Stimulated activated CD4-positive, alpha-beta T cell treated with anti-CD3 and anti-CD28 coated beads, Interleukin-2, amount 100 ng/mL, for 24 hours (primary cell): Measurements from ENCODE around the gene LRMDA.
"Not testable (repeated sequence)": the region's sequence is repeated elsewhere in the genome, so short reads cannot be mapped to it uniquely, and the experiment has no call there.

Experiments
- DNase-seq, 2 donors: peaks; one replicate each; pipeline ENCODE4 v3.0.0-alpha.2; 2020

Gene LRMDA

GRCh38 chr10:76037531-76038155 is 606.2 kb downstream of the LRMDA start:
- DNase-seq: no peak

DNA sequence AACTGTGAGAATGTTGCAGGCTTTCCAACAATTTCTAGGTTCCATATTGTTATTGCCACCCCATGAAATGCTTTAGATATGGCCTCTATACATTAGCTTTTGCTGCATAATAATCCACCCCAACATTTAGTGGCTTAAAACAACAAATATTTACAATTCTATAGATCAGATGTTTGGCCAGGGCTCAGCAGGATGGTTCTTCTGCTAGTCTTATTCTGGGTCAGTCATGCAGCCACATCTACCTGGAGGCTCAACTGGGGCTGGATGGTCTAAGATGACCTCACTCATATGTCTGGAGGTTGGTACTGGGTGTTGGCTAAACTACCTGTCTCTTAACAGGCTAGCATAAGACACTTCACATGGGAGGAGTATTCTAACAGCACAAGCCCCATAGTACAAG is 607.3 kb downstream of the LRMDA start:
- DNase-seq: no peak

DNA sequence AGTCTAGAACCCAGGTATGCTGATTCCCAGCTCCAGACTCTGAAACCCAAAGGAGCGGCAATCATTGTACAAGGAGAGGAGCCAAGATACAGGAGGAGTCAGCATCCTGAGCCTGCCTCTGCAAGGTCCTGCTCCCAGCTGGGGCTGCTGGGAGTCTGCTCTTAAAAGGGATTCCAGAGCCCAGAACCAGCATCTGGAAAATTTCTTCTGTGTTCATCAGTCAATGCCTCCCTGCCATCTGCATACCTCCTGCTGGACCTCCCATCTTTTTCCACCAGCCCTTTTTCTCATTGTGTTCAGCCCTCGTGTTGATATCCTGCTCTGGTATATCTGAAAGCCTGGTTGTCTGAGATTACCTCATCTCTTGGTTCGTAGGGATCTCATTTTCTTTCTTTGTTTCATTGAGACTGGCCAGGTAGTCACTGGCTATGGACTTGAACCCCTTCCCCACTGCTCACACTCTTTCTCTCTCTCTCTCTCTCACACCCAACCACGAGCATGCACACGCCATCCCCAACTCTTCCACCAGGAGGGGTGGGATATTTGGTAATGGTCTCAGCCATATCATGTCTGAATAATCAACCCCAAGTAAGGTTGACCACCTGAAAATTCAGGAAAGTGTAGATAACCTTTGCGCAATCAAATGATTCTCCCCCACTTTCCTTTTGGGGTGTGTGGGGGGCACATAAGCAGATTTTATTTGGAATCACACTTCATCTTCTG is 608.8 kb downstream of the LRMDA start:
- no peak for DNase-seq

- no peak for DNase-seq
Measured at GRCh38 chr10:76040830-76041220, 609.4 kb downstream of the LRMDA start.

GRCh38 chr10:76041551-76041950 is 610.1 kb downstream of the LRMDA start:
- DNase-seq: no peak

DNA sequence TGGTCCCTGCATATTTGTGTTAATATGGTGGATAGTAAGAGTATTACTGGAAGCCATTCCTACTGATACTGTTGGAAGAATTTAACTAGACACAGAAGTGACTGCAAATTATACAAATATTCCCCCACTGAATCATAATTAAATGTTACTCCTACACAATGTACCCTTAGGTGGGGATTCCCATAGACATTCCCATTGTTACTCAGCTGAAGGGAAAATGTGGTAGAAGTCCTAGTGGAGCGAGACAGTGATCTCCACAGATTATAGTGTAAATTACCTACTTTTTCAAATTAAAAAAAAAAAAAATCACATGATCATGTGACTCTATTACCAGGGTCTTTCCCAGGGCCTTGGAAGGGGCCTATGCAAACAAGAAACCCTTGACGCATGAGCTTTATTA is 611.8 kb downstream of the LRMDA start:
- DNase-seq: no peak

GRCh38 chr10:76044751-76045150 is 613.3 kb downstream of the LRMDA start:
- DNase-seq: no peak

GRCh38 chr10:76045174-76045573 is 613.8 kb downstream of the LRMDA start:
- no peak for DNase-seq

DNA sequence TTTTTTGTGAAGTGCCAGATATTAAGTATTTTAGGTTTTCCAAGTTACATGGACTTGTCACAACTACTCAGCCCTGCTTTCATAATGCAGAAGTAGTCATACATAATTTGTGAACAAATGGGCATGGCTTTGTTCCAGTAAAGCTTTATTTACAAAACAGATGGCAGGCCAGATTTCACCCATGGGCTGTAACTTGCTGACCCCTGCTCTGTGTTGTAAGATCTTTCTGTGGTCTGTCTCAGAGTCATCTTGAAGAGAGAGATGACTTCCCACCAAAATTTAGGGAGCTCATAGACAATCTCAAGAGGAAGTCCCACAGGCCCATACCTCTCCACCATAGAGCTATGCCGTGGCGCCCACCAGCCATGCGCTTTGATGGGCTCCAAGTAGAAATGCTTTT is 616.1 kb downstream of the LRMDA start:
- DNase-seq: no peak

GRCh38 chr10:76049581-76050290 is 618.3 kb downstream of the LRMDA start:
- DNase-seq: no peak

DNA sequence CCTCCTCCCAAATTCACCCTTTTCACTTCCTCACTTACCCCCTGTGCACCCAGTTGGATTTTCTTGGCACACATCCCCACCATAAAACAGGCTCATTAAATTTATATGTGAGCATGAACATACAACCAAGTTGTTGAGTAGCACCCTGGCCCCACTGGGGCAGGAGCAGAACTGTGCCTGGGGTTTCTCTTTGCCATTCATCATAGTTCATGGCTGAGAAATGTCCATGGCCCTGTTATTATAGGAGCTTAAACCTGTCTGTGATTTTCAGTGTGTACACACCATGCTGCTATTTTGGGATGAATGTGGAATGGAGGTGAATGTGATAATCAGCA is 618.8 kb downstream of the LRMDA start:
- DNase-seq: no peak

- DNase-seq: no peak
Measured at GRCh38 chr10:76051007-76051936, 619.8 kb downstream of the LRMDA start.

- DNase-seq: no peak
Measured at GRCh38 chr10:76052682-76053503, 621.5 kb downstream of the LRMDA start.

- DNase-seq: no peak
Measured at GRCh38 chr10:76055466-76055865, 624.0 kb downstream of the LRMDA start.

- no peak for DNase-seq
Measured at GRCh38 chr10:76055963-76056362, 624.5 kb downstream of the LRMDA start.

DNA sequence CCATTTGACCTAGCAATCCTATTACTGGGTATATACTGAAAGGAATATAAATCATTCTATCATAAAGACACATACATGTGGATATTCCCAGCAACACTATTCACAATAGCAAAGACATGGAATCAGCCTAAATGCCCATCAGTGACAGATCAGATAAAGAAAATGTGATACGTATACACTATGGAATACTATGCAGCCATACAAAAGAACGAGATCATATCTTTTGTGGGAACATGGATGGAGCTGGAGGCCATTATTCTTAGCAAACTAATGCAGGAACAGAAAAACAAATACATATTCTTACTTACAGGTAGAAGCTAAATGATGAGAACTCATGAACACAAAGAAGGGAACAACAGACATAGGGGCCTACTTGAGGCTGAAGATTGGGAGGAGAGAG is 629.6 kb downstream of the LRMDA start:
- not testable (repeated sequence) for DNase-seq

DNA sequence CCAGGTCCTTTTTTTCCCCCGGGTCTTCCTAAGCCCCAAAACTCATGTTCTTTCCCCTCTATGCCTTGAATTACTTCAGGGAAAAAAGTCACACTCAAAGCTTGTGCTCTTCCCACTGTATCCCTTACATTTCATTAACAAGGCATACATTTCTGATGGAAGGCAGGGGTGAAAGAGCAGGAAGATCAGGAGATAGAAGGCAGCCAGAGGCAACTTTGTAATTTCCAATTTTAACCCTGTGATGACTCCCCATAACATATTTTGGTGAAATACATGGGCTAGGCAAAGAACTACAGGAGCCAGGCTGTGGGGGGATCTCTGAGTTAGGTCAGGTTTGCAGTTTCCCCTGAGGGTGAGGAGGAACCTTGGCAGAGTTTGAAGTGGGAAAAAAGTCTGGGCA is 635.0 kb downstream of the LRMDA start:
- no peak for DNase-seq

DNA sequence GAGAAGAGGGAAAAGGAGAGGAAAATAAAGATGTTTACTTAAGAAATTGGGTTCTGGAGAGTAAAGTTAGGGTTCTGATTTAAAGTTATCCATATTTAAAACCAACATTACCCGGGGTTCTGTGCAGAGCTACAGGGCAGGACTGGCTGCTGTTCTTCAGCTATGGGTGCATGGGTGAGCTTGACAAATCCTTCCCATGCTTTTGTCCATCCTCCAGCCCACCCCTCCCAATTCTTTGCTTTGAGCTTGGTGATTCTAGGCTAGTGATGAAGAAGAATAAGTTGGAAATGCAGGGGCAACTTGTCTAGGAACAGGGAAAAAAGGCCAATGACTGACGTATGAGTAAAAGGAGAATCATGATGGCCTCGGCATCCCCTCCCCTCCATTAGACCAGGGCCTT is 636.0 kb downstream of the LRMDA start:
- DNase-seq: no peak

DNA sequence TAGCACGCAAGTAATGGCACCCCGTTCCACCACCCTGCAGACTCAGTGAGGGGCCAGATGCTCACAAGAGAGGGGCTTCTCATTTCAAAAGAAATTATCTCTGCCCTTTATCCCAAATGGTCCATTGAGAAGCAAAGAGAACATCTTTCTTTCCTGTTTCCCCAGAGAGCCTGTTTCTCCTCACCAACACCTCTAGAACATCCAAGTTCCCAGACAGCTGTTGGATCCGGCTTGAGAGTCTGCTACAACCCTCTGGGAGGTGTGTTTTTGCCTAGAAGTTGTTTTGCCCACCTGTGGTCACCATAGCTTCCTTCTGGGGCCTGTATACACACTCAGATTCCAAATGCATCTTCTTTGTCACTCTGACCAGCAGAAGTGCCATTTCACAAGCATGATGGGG is 637.4 kb downstream of the LRMDA start:
- no peak for DNase-seq

DNA sequence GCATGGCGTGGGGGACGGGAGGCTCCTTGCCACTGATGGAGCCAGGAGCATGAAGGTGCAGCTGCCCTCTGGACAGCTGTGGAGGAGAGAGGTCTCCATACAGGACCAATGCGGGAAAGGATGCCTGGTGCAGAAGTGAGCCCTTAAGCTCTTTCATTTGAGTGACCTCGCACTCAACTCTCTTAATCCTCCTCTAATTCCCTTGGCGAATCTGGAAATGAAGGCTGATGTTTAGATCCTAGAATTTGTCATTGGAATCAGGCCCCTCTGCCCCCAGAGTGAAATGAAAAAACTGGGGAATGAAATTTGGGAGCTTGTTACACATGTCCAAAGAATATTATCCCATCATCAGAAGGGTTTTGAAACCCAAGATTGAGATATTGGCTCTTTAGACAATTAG is 639.5 kb downstream of the LRMDA start:
- no peak for DNase-seq

DNA sequence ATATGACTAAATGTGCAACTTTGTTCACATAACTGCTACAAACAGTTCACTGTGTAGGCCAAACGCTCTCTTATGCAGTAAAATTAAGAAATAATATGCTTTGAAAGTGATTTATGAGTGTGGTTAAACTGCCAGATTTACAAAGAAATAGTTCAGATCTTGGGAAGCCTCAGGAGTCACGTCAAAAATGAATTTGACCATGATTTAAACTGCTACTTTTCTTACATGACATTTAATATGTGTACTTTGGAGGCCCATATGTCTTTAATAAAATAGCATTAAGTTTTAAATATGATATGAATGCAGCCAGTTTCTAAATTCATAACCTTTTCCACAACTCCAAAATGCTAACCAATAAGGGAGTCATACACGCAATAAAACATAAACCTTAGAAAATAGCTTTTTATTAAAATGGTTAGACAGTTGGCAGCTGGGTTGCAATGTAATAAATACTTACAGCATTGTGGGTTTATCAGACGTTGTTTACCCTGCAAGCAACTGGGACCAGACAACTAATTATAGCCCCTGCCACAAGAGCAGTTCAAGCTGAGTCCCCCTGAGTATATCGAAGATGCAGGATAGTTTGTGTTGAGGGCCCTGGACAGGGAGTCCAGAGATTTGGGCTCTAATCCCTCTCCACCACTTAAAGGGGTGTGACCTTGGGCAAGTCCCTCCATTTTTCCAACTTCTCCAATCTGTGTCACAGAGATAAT is 640.4 kb downstream of the LRMDA start:
- no peak for DNase-seq

DNA sequence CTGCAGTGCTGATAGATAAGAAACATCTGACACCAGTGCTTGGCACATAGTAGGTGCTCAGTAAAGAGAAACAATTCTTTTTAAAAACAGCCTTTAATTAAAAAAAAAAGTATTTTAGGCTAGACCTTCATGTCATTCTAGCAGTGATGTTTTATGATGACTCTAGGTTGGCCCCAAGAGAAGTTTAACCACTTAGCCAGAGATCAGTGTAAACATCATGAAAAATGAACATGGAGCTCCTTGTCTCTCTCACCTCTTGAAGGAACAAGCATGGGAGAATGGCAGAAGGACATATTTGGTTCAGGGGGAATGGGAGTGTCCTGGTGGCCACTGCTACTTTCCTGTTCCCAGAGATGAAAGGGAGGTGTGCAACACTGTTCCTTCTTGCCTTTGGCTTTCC is 641.0 kb downstream of the LRMDA start:
- DNase-seq: no peak
